ENCODE results near the gene DZIP1L.

DZIP1L gene

DNA sequence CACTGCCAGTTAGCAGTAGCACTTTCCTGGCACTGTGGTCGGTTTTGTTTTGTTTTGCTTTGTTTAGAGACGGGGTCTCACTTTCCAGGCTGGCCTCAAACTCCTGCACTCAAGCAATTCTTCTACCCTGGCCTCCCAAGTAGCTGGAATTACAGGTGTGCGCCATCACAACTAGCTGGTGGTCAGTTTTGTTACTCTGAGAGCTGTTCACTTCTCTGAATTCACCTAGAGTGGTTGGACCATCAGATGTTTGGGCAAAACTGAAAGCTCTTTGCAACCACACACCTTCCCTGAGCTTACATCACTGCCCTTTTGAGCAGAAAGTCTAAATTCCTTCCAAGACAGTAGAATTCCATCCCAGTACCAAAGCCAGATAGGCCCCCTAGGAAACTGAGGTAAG is 82.8 kb downstream of the DZIP1L start:
- no peak for DNase-seq

DNA sequence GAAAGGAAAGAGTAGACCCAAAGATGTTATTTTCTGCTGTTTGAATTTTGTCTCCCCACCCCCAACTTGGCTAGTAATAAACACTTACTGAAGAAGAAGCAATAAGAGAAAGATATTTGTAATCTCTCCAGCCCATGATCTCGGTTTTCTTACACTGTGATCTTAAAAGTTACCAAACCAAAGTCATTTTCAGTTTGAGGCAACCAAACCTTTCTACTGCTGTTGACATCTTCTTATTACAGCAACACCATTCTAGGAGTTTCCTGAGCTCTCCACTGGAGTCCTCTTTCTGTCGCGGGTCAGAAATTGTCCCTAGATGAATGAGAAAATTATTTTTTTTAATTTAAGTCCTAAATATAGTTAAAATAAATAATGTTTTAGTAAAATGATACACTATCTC is 83.9 kb downstream of the DZIP1L start:
- no peak for DNase-seq

DNA sequence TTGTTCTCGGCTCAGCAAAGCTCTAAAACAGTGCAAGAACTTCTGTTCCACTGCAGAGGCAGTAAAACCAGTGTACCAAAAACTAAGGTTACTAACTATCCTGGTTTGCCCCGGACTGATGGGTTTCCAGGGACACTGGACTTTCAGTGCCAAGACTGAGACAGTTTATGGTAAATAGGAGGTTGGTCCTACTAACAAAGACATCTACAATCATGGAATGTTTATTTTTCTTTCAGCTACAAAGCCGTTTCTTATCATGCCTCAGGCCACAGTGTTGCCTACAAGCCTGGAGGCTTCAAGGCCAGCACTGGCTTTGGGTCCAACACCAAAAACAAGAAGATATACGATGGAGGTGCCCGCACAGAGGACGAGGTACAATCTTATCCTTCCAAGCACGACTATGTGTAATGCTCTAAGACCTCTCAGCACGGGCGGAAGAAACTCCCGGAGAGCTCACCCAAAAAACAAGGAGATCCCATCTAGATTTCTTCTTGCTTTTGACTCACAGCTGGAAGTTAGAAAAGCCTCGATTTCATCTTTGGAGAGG is 84.6 kb downstream of the DZIP1L start:
- DNase-seq = no peak

DNA sequence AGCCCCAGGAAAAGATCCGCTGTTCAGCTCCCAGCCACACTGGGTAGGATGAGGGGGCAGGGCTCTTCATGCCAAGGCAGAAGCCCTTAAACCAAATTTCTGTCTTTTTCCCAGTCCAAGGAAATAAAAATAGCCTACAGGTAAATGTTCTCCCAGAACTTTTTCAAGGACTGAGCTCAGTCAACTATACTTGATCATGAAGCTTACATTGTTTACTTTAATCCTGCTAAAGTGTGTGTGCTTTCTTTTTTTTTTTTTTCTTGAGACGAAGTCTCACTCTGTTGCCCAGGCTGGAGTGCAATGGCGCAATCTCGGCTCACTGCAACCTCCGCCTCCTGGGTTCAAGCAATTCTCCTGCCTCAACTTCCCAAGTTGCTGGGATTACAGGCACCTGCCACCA is 87.6 kb downstream of the DZIP1L start:
- DNase-seq = no peak

DNA sequence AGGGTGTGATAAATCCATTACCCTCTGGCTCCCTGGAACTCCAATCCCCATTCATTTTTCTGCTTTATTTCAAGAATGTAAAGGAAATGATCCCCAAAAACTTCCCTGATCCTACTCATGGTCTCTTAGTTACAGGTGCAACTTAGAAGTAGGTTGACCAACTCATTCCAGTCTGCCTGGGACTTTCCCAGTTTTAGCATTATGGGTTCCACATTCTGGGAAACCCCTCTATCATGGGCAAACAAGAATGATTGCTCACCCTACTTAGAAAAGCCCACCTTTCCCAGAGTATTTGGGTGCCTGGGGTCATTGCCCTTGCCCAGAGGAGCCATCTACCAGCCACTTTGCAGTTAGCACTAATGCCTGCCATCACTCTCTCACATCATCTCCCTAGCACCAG is 89.9 kb downstream of the DZIP1L start:
- DNase-seq = no peak

DNA sequence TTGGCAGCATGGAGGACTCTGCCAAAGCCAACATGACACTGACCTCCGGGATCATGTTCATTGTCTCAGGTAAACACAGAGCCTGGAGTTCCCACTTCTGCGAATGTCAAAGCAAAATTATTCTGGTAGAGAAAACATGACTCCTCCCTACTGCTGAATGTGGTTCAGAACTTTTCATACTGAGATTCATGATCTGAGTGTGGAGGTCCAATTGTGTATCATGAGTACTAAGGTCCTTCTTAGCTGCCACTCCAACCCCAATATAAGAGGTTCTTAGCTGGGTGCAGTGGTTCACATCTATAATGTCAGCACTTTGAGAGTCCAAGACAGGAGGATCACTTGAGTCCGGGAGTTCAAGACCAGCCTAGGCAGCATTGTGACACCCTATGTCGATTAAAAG is 91.7 kb downstream of the DZIP1L start:
- DNase-seq = no peak

DNA sequence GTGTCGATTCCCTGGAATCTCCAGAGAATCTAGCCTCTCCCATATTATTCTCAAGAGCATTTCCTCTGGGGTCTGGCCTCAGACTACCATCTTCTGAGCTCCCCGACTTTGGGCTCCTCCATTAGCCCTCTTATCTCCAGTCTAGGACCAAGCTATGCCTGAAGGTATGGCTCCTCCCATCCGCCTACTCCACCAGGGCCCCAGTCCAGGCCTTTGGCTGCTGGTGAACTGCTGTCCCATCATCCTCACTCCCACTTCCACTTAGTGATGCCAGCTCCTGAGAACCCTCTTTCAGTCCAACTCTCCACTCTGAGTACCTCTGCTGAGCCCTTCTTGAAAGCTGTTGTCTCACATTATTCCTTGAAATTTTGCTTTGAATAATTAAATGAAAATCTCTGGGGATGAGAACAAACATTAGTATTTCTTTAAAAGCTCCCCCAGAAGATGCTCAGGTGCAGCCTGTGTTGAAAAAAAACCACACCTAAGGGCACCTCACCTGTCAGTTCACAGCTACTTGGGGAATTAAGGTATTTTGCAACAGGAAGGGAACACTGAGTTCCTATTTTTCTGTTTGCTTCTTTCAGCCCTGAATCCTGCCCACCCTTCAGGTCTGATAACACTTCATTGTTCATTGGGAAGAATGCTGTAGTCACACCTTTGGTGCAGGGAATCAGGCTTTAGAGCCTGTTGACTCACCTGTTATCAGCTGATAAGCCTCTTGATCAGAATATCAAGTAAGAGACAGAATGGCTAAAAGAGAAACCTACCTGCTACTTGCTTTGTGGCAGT is 95.9 kb downstream of the DZIP1L start:
- no peak for DNase-seq

DNA sequence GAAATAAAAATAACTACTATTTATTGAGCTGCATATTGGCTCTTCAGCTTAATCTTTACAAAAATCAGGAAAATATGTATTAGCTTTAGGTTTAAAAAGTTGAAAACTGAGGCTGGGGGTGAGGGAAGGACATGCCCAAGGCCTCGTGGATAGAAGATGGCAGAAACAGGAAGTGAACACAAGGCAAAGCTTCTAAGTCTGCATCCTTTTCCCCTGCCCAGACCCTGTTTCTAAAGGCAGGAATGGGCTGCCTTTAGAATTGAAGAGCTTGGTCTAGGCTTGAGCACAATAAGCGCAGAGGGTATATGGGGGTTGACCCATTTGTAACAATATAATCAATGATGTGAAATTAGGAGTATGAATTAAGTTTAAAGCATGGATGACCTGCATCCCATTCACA is 99.3 kb downstream of the DZIP1L start:
- no peak for DNase-seq

DNA sequence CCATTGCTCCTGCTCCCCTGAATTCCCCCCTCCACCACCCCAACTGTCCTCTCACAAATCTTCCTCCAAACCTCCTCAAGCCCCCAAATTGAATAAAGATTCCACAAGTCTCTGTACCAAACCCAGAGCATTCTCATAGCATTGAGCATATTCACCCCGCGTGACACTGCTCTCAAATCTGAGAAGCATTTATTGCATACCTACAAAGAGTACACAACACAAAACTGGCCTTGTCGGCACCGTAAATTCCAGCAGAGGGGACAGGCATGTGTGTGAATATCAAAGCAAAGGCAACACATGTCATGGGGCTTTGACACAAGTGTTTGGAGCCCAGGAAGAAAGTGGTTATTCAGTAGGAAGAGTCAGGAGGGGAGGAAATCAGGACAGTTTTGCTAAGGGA is 102.9 kb downstream of the DZIP1L start:
- DNase-seq = no peak

All from activated CD8-positive, alpha-beta memory T cell treated with anti-CD3 and anti-CD28 coated beads for 24 hours (primary cell).